Measurements from ENCODE around the gene SLCO4C1.

The SLCO4C1 gene

GRCh38 chr5:102200861-102201260, 95.2 kb downstream of the SLCO4C1 start:
- no peak overlapping the region for H3K4me3 ChIP-seq (ENCODE audit: low read depth, low read length)
- TF ChIP-seq CTCF (IDR thresholded peaks at IDR 0.05; ENCODE audit: borderline replicate concordance, insufficient read depth, low read depth, low read length), result no peak

GRCh38 chr5:102196481-102196880, 99.6 kb downstream of the SLCO4C1 start:
- TF ChIP-seq CTCF (IDR thresholded peaks at IDR 0.05; ENCODE audit: borderline replicate concordance, insufficient read depth, low read depth, low read length), result no peak

More at GRCh38 chr5:102196481-102196880, 99.6 kb downstream of the SLCO4C1 start:
- H3K4me3 ChIP-seq (ENCODE audit: low read depth, low read length), result no peak overlapping the region
